Measurements from ENCODE around the gene OR2M2.

Gene OR2M2, protein sequence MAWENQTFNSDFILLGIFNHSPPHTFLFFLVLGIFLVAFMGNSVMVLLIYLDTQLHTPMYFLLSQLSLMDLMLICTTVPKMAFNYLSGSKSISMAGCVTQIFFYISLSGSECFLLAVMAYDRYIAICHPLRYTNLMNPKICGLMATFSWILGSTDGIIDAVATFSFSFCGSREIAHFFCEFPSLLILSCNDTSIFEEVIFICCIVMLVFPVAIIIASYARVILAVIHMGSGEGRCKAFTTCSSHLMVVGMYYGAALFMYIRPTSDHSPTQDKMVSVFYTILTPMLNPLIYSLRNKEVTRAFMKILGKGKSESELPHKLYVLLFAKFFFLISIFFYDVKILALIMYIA

DNA sequence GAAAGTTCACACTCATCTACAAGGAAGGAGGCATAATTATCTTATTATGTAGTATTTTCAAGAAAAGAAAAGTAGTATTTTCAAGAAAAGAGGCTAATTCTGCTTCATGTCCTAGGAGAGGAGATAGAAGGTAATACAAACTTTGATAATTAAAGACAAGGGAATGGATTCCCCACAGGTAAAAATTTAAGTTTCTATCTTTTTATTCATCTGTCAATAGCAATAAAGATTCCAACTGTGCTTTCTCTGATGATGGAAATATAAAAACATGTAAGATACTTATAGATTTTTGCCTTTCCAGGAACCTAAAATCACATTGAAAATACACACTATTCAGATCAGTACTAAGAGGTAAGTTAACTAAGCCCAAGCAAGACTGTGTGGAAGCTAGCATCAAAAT, at the start of gene OR2M2:
TSS of gene OR2M2 (plus strand) at position 301 of the 400 bp plus-strand sequence. CDS start 5,165 bp downstream, outside the sequence.
- DNase-seq (ENCODE audit: low read depth in 2 of 2), result no peak

DNA sequence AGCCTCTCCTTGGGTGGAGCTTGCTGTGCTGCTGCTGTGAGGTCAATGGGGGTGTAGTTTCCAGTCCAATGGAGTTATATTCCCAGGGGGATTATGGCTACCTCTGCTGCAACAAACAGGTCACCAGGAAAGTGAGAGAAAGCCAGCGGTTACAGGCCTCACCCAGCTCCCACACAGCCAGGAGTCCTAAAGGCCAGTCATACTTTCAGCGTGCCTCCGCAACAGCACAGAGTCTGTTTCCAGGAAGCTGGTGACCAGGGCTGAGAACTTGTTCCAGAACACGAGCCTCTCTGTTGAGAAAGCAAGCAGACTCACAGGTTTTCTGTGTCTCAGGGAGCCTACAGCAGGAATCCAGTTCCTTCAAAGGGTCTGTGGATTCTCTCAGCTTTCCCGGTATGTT, 47.0 kb upstream of the OR2M2 start:
- DNase-seq (ENCODE audit: low read depth in 2 of 2), result no peak

DNA sequence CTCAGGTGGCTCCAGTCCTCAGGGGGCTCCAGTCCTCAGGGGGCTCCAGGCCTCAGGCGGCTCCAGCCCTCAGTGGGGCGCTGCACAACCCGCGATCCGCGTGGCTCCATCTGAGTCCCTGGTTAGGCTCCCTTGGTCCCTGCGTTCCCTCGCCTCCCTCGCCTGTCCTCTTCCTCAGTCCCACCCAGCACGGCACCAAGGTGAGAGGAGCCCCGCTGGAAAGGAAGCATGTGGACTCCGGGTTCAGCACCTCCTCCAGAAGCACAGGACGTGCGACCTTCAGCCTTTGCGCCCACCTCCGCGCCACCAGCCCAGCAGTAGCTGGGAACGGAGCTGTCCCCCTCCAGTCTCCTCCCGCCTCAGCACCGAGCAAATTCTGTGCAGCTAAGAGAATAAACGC, 37.8 kb upstream of the OR2M2 start:
- DNase-seq (ENCODE audit: low read depth in 2 of 2), result no peak

DNA sequence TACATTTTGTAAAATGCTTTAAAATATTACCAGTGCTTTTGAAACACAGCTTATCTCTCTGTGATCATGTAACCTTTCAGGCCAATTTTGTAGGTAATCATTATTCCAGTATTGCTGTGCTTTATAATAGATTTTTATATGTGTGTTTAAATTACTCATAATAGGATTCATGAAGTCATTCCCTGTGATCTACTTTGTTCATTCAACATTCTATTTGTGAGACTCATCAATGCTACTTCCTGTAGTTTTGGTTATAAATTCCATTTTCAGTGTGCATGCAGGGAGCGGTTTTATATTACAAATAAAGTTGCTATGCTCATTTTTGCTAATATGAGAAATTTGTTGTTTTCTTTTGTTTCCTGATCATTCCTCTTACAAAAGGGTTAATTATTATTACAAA, 33.8 kb upstream of the OR2M2 start:
- DNase-seq (ENCODE audit: low read depth in 2 of 2), result no peak

DNA sequence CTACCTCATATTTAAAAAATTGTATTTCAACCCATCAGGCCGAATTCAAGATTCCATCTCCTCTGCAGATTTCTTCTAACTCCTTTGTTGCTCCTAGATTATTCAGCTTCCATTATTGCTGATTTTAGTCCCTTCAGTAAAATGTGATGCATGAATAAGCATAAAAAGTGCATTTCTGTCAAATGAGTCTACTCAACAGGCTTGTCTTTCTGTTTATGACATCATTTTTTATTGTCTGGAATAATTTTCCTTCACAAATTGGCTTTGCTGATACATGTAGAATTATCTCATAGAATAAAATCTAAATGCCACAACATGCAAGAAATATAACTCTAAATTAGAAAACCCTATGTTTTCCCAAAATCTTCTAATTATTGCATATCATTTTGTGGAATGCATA, 31.3 kb upstream of the OR2M2 start:
- DNase-seq (ENCODE audit: low read depth in 2 of 2), result no peak

DNA sequence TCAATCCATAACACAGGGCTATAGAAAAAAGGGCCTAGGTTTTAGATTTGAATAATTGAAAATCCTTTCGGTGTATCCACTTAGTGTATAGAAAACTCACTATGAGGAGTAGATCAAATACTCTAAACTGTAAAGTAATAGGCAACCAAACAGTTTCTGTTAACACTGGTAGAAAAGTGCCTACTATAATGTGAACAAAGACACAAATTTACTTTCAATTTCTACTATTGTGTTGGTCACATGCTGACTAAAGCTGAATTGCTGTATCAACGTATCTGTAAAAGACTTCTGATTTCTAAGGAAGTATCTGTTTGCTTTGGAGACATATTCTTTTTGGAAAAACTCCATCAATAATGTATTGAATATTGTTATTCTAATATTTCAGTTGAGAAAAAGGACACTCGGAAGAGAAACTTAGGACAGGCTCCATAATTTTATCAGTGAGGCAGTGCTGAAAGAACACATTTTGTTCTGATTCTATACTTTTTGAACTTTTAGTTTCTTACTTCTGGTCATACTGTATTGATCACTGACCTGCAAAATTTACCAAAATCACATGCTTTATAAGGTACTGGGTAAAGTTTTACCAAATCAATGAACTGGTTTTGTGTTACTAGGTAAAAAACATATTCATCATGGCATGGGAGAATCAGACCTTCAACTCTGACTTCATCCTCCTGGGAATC, 30.0 kb upstream of the OR2M2 start, which contains the start of gene OR2M5:
TSS of gene OR2M5 (plus strand) at position 636 of the 686 bp plus-strand sequence. CDS start at position 636, 0 bp downstream.
- DNase-seq (ENCODE audit: low read depth in 2 of 2), result no peak

DNA sequence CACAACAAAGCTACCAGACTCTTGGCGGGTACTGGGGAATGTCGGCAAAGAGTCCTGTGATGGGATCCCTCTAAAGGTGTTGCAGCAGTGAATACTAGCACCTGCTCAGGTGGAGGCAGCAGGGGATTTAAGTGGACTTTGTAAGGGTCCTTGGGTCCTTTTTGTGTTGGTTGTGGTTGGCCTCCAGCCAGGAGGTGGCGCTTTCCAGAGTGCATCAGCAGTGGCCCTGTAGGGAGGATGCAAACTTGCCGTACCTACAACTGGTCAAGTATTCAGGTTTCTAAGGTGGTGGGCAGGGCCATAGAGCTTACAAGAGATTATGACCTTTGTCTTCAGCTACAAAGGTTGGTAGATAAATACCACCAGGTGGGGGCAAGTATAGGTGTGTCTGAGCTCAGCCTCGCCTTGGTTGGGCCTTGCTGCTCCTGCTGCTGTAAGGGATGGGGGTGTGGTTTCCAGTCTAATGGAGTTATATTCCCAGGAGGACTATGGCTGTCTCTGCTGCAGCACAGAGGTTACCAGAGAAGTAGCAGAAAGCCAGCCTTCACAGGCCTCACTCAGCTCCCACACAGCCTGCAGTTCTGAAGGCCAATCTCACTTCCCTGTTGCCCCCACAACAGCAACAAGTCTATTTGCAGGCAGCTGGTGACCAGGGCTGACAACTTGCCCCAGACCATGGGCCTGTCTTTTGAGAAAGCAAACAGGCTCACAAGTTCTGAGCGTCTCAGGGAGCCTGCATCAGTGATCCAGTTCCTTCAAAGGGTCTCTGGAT, 22.4 kb upstream of the OR2M2 start:
- no peak for DNase-seq (ENCODE audit: low read depth in 2 of 2)

DNA sequence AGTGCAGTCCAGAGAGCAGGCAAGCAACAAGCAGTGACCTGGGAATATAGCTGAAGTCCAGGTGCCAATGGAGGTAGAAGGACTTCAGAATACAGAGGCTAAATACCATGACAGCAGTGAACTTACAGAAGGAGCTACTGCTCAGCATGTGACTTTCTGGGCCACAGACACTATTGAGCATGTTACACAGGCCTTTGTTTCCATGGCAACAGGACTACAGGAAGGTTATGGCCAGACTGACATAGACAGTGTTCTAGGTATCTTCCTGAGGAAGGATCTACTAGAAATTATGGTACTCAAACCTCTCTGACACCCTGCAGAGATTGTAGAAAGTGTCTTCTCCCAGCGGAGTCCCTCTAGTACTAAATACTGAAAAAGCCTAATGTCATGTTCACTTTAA, 18.7 kb upstream of the OR2M2 start:
- DNase-seq (ENCODE audit: low read depth in 2 of 2), result no peak

DNA sequence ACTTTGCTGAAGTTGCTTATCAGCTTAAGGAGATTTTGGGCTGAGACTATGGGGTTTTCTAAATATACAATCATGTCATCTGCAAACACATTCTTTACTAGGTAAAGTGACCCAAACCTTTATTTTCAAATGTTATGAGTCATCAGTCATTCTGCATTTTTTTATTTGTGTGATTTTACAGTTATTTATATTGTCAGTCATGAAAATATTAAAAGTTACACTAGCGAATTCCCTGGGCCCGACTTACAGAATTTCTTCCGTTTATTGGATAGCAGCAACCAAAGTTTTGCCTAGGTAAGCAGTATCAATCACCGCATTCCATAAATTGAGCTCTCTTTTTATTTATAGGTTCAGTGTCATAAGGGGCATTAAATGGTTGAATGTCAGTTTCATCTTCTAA, 15.9 kb upstream of the OR2M2 start:
- DNase-seq (ENCODE audit: low read depth in 2 of 2), result no peak

DNA sequence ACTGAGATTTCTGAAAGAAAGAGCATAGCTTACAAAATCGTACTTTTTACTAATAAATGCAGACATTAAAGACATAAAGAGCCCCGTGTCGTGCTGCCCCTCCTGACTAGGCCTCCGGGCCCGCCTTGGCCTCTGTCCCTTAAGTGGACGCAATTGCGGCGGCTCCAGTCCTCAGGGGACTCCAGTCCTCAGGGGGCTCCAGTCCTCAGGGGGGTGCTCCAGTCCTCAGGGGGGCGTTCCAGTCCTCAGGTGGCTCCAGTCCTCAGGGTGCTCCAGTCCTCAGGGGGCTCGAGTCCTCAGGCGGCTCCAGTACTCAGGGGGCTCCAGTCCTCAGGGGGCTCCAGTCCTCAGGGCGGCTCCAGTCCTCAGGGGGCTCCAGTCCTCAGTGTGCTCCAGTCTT, 10.6 kb upstream of the OR2M2 start:
- no peak for DNase-seq (ENCODE audit: low read depth in 2 of 2)

DNA sequence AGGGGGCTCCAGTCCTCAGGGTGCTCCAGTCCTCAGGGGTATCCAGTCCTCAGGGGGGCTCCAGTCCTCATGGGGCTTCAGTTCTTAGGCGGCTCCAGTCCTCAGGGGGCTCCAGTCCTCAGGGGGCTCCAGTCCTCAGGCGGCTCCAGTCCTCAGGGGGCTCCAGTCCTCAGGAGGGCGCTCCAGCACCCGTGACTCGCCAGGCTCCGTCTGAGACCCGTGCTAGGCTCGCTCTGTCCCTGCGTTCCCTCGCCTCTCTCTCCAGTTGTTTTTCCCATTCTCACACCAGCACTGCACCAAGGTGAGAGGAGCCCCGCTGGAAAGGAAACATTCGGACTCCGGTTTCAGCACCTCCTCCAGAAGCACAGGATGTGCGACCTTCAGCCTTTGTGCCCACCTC, 9.4 kb upstream of the OR2M2 start:
- DNase-seq (ENCODE audit: low read depth in 2 of 2), result no peak

DNA sequence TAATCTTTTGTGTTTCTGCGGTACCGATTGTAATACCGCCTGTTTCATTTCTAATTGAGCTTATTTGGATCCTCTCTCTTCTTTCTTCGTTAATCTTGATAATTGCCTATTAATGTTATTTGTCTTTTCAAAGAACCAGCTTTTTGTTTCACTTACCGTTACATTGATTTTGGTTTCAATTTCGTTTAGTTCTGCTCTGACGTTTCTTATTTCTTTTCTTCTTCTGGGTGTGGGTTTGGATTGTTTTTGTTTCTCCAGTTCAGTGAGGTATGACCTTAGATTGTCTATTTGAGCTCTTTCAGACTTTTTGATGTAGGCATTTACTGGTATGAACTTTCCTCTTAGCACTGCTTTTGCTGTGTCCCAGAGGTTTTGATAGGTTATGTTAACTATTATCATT, 9.4 kb downstream of the OR2M2 start:
- no peak for DNase-seq (ENCODE audit: low read depth in 2 of 2)

DNA sequence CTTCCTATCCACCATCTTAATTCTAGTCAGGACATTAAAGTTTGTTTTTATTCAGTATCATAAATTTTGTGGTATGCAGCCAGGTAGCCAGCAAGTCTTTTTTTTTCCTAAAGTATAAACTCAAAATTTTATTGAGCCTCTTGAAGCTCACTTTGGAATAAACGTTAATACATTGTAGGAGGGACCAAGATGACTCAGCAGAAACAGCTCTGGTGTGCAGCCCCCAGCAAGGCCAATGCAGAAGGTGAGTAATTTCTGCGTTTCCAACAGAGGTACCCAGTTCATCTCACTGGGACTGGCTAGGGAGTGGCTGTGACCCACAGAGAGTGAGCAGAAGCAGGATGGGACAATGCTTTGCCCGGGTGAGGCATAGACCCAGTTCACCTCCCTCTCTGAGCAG, 12.7 kb downstream of the OR2M2 start:
- DNase-seq (ENCODE audit: low read depth in 2 of 2), result no peak

DNA sequence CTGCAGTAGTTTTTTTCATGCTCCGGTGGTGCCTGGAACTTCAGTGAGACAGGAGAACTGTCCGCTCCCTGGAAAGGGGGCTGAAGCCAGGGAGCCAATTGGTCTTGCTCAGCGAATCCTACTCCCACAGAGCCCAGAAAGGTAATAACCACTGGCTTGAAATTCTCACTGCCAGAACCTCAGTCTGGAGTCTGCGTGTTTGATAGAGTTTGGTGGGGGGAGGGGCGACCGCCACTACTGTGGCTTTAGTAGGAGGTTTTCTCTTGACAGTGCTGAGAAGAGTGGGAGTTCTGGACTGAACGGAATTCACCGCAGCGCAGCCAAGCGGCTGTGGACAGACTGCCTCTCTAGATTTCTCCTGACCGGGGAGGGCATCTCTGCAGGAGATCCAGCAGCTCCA, 14.4 kb downstream of the OR2M2 start:
- DNase-seq (ENCODE audit: low read depth in 2 of 2), result no peak

DNA sequence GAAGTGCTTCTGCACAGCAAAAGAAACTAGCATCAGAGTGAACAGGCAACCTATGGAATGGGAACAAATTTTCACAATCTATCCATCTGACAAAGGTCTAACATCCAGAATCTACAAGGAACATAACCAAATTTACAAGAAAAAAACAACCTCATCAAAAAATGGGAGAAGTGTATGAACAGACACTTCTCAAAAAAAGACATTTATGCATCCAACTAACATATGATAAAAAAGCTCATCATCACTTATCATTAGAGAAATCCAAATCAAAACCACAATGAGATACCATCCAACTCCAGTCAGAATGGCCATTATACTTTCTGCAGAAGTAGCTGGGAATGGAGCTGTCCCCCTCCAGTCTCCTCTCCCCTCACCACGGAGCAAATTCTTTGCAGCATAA, 19.5 kb downstream of the OR2M2 start:
- DNase-seq (ENCODE audit: low read depth in 2 of 2), result no peak

DNA sequence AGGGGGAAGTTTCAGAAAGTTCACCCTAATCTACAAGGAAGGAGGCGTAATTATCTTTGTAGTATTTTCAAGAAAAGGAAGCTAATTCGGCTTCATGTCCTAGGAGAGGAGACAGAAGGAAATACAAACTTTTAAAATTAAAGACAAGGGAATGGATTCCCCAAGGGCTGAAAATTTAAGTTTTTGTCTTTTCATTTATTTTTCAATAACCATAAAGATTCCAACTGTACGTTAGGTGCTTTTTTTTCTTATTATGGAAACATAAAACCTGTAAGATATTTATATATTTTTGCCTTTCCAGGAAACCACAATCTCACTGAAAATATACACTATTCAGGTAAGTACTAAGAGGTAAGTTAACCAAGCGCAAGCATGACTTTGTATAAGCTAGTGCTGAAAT, 22.3 kb downstream of the OR2M2 start, which contains the start of gene OR2M3:
TSS of gene OR2M3 (plus strand) at position 301 of the 400 bp plus-strand sequence. CDS start 5,803 bp downstream, outside the sequence.
- DNase-seq (ENCODE audit: low read depth in 2 of 2), result no peak

DNA sequence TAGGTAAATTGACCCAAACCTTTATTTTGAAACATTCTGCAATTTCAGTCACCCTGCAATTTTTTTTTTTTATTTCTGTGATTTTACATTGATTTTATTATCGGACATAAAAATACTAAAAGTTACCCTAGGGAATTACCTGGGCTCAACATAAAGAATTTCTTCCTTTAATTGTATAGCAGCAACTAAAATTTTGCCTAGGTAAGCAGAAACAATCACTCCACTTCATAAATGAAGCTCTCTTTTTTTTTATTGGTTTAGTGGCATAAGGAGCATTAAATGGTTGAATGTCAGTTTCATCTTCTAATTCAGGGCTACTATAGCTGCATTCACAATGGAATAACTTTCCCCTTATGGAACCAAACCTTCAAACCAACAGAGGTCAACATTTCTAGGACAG, 41.3 kb downstream of the OR2M2 start:
- DNase-seq (ENCODE audit: low read depth in 2 of 2), result no peak

DNA sequence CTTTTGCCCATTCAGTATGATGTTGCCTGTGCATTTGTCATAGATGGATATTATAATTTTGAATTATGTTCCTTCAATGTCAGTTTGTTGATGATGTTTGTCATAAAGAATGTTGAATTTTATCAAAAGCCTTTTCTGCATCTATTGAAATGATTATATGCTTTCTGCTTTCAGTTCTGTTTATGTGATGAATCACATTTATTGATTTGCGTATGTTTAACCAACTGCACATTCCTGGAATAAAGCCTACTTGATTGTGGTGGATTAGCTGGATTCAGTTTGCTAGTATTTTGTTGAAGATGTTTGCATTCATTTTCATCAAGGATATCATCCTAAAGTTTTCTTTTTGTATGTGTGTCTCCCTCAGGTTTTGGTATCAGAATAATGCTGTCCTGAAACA, 50.9 kb downstream of the OR2M2 start:
- DNase-seq (ENCODE audit: low read depth in 2 of 2), result no peak

DNA sequence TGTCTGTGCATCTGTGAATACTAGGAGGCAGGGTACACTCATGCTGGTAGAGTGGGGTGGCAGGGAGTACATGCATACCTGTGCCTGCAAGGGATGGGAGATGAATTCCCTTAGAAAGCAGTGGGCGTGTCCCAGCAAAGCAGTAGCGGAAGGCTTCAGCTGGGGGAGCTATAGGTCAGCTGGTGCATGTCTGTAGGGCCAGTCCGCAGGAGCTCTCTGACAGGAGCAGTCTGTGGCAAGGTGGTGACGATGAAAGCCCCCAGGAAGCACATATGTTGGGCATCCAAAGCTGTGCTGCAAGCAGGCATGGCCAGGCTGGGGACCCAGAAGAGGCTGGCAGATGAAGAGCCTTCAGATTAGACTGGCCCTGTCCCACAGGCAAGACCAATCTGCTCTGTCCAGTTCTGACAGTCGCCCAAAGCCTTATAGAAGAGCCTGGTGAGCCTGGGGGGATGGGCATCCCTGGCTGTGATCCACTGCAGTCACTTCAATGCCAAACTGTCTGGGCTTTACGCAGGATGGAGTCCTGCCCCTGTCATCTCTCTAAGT, 54.8 kb downstream of the OR2M2 start:
- DNase-seq (ENCODE audit: low read depth in 2 of 2), result no peak

Measured in stimulated activated CD4-positive, alpha-beta T cell treated with anti-CD3 and anti-CD28 coated beads, Interleukin-1b, Interleukin-23, amount 100 ng/mL, for 1 hour (primary cell).